ENCODE results near the gene COQ8B. TPM values are rescaled to one million over a fixed set of nuclear protein-coding genes. Genes with fewer than 3 reads are reported as not detected.

The COQ8B gene
- total and polyA plus RNA-seq, 2 donors (not counting 1 experiment from before 2014, with no cell fraction given) = 58.9 to 62.6 TPM

GRCh38 chr19:40690050-40690692 is 26.5 kb downstream of the COQ8B start, which contains the start of gene NUMBL:
Gene NUMBL, minus strand, starts transcription at chr19:40690651. Its CDS starts 168 bp downstream, at chr19:40690483.
- no peaks in the 10 kb centered on the region for H3K9me3 Mint-ChIP-seq (ENCODE audit: insufficient read depth)
- DNase-seq (no peak), ATAC-seq (ENCODE audit: low read depth) (no peak)
- H3K9me3 ChIP-seq (ENCODE audit: control extremely low read depth in 1 of 3, control insufficient read depth in 2 of 3, insufficient read depth in 1 of 3, low read length in 2 of 3) = no peaks in the 10 kb centered on the region
- peaks cover 3% of the 10 kb centered on the region for H3K79me2 ChIP-seq (ENCODE audit: control insufficient read depth, insufficient read depth, low read length)
- TF ChIP-seq EZH2 (IDR thresholded peaks at IDR 0.05; ENCODE audit: borderline replicate concordance, insufficient read depth, low read depth, low read length, poor library complexity, severe bottlenecking) = no peak
- TF ChIP-seq CTCF (IDR thresholded peaks at IDR 0.05) = no peak
- peak within 1 kb of the TSS; percentile 85 for H2AFZ ChIP-seq (ENCODE audit: insufficient read depth, low read depth, low read length, poor library complexity, severe bottlenecking)
- no peaks in the 10 kb centered on the region for H3K27me3 ChIP-seq (replicated peaks in 1 of 4; ENCODE audit: control extremely low read depth in 1 of 4, control insufficient read depth in 3 of 4, insufficient read depth in 4 of 4, low read length in 3 of 4)
- peak within 1 kb of the TSS; percentile 26 to 87 (median 62) for H3K4me3 ChIP-seq (ENCODE audit: control extremely low read depth in 1 of 5, extremely low read depth in 1 of 5, insufficient read depth in 1 of 5, low read depth in 2 of 5, low read length in 4 of 5)
- peak within 1 kb of the TSS; percentile 88 for H3K27ac Mint-ChIP-seq
- WGBS (ENCODE audit: insufficient coverage) = 2% methylated on average over 46 of the region's 50 CpGs
- intact Hi-C loops (cut with micrococcal nuclease) = loop anchor here (1.0 kb wide), 4 partner anchors 25 to 88 kb away; partner anchors contain the start of genes ACTMAP and RAB4B
- ChIA-PET POLR2A (interaction anchor here (0.9 to 1.4 kb wide), 3 partner anchors 60 to 88 kb away, joined by 3 to 7 read pairs (median 3); partner anchors contain the start of genes ACTMAP, RAB4B and SNRPA), CTCF (interaction anchor here (0.6 to 2.0 kb wide), 3 partner anchors 29 to 173 kb away, joined by 3 to 6 read pairs (median 5); no protein-coding TSS in a partner anchor)
- H3K4me1 ChIP-seq (ENCODE audit: control insufficient read depth in 2 of 2, insufficient read depth in 2 of 2, low read length in 2 of 2) = peaks cover 44 to 51% of the 10 kb centered on the region in 2 donors
- H4K20me1 ChIP-seq (ENCODE audit: control insufficient read depth, insufficient read depth, low read length, poor library complexity, severe bottlenecking) = no peaks in the 10 kb centered on the region
- peaks cover 15% of the 10 kb centered on the region for H3K4me1 Mint-ChIP-seq
- H3K27ac ChIP-seq (ENCODE audit: low read length in 2 of 2) = peak within 1 kb of the TSS; percentile 6 to 28
- H3K4me3 Mint-ChIP-seq = peak within 1 kb of the TSS; percentile 97
- H3K36me3 ChIP-seq (replicated peaks in 1 of 2; ENCODE audit: control extremely low read depth in 1 of 2, control insufficient read depth in 1 of 2, extremely low read depth in 1 of 2, insufficient read depth in 2 of 2, low read length in 1 of 2) = peaks cover 0 to 16% of the 10 kb centered on the region in 2 experiments
- peak within 1 kb of the TSS; percentile 78 for H3K9ac ChIP-seq (ENCODE audit: low read length)
- H3K27me3 Mint-ChIP-seq = no peaks in the 10 kb centered on the region
- peak within 1 kb of the TSS; percentile 100 for H3K4me2 ChIP-seq (replicated peaks; ENCODE audit: low read depth, low read length, poor library complexity, severe bottlenecking)
